GM18507 (cell line): ENCODE data around the gene H2AZ1.
A peak's percentile ranks its signal among the peaks of the same experiment; 100 is the strongest.
"Not testable (repeated sequence)": the region's sequence is repeated elsewhere in the genome, so short reads cannot be mapped to it uniquely, and the experiment has no call there.

ENCODE experiments used
- DNase-seq: peaks from one replicate; pipeline ENCODE4 v3.0.0; 2011; ENCODE audit warnings: low read depth; ENCODE audit not compliant: insufficient read length; ENCODE audit errors: extremely low spot score
- FAIRE-seq: peaks from 2 replicates; lab custom pipeline; 2011; peaks lifted over from hg19 to GRCh38; lab: Jason Lieb, UNC

H2AZ1 gene

GRCh38 chr4:99949999-99950912 is at the start of gene H2AZ1:
TSS of gene H2AZ1 (minus strand) at chr4:99950275. CDS start at chr4:99950170, 105 bp downstream.
- FAIRE-seq (peak; percentile 97), DNase-seq (peak; percentile 96)

- peak; percentile 36 for FAIRE-seq
- no peak for DNase-seq
Measured at GRCh38 chr4:99998062-99998867, 48.2 kb upstream of the H2AZ1 start.

GRCh38 chr4:99991741-99992140 is 41.7 kb upstream of the H2AZ1 start:
- no peak for FAIRE-seq
- no peak for DNase-seq

GRCh38 chr4:99987681-99988080 is 37.6 kb upstream of the H2AZ1 start:
- DNase-seq (no peak), FAIRE-seq (no peak)

GRCh38 chr4:99986792-99987191 is 36.7 kb upstream of the H2AZ1 start:
- FAIRE-seq (no peak), DNase-seq (no peak)

GRCh38 chr4:99983289-99983943 is 33.3 kb upstream of the H2AZ1 start:
- DNase-seq (no peak), FAIRE-seq (peak; percentile 67)

- no peak for FAIRE-seq
- no peak for DNase-seq
Measured at GRCh38 chr4:99979872-99980271, 29.8 kb upstream of the H2AZ1 start.

- no peak for DNase-seq
- no peak for FAIRE-seq
Measured at GRCh38 chr4:99971453-99972111, 21.5 kb upstream of the H2AZ1 start.

GRCh38 chr4:99968330-99968729 is 18.3 kb upstream of the H2AZ1 start:
- FAIRE-seq: no peak
- DNase-seq: no peak

GRCh38 chr4:99966692-99967091 is 16.6 kb upstream of the H2AZ1 start:
- DNase-seq (no peak), FAIRE-seq (no peak)

- no peak for DNase-seq
- no peak for FAIRE-seq
Measured at GRCh38 chr4:99965674-99966350, 15.7 kb upstream of the H2AZ1 start.

- FAIRE-seq (no peak), DNase-seq (no peak)
Measured at GRCh38 chr4:99965173-99965572, 15.1 kb upstream of the H2AZ1 start.

- no peak for FAIRE-seq
- DNase-seq: no peak
Measured at GRCh38 chr4:99961711-99962110, 11.6 kb upstream of the H2AZ1 start.

GRCh38 chr4:99960648-99961047 is 10.6 kb upstream of the H2AZ1 start:
- FAIRE-seq (no peak), DNase-seq (no peak)

GRCh38 chr4:99958207-99958606 is 8.1 kb upstream of the H2AZ1 start:
- not testable (repeated sequence) for DNase-seq

GRCh38 chr4:99950913-99951254 is 809 bp upstream of the H2AZ1 start:
- FAIRE-seq (no peak), DNase-seq (no peak)

More at GRCh38 chr4:99958207-99958606, 8.1 kb upstream of the H2AZ1 start:
- not testable (repeated sequence) for FAIRE-seq

GRCh38 chr4:99949034-99949998 is 759 bp downstream of the H2AZ1 start:
- peak; percentile 92 for FAIRE-seq
- DNase-seq: no peak

GRCh38 chr4:99947608-99948007 is 2.5 kb downstream of the H2AZ1 start:
- DNase-seq: no peak
- no peak for FAIRE-seq
